ENCODE results near the gene INSR.
"Not testable (repeated sequence)": the region's sequence is repeated elsewhere in the genome, so short reads cannot be mapped to it uniquely, and the experiment has no call there.

The INSR gene

GRCh38 chr19:7104747-7105447, 189.3 kb downstream of the INSR start:
- DNase-seq (ENCODE audit: low read depth in 2 of 3, low spot score in 2 of 3), result no peak

GRCh38 chr19:7101498-7102253, 192.5 kb downstream of the INSR start:
- DNase-seq (ENCODE audit: low read depth in 2 of 3, low spot score in 2 of 3), result no peak

- DNase-seq (ENCODE audit: low read depth in 2 of 3, low spot score in 2 of 3), result no peak
These were observed 194.7 kb downstream of the INSR start for GRCh38 chr19:7099597-7099921.

GRCh38 chr19:7098701-7099596, 195.3 kb downstream of the INSR start:
- peak; percentile 71 to 76 (median 72) for DNase-seq (ENCODE audit: low read depth in 2 of 3, low spot score in 2 of 3)

GRCh38 chr19:7098096-7098495, 196.1 kb downstream of the INSR start:
- DNase-seq (ENCODE audit: low read depth in 2 of 3, low spot score in 2 of 3), result no peak

- DNase-seq (ENCODE audit: low read depth in 2 of 3, low spot score in 2 of 3), result no peak
These were observed 205.2 kb downstream of the INSR start for GRCh38 chr19:7088999-7089398.

- DNase-seq (ENCODE audit: low read depth in 2 of 3, low spot score in 2 of 3), result no peak
These were observed 210.9 kb downstream of the INSR start for GRCh38 chr19:7083076-7083956.

- no peak for DNase-seq (ENCODE audit: low read depth in 2 of 3, low spot score in 2 of 3)
These were observed 216.2 kb downstream of the INSR start for GRCh38 chr19:7078008-7078407.

GRCh38 chr19:7076151-7076550, 218.1 kb downstream of the INSR start:
- DNase-seq (ENCODE audit: low read depth in 2 of 3, low spot score in 2 of 3), result no peak

- no peak for DNase-seq (ENCODE audit: low read depth in 2 of 3, low spot score in 2 of 3)
These were observed 219.4 kb downstream of the INSR start for GRCh38 chr19:7074705-7075282.

GRCh38 chr19:7072541-7072940, 221.7 kb downstream of the INSR start:
- DNase-seq (ENCODE audit: low read depth in 2 of 3, low spot score in 2 of 3), result no peak

GRCh38 chr19:7069904-7070226, 224.3 kb downstream of the INSR start:
- DNase-seq (ENCODE audit: low read depth in 2 of 3, low spot score in 2 of 3), result no peak

GRCh38 chr19:7069042-7069903, 224.9 kb downstream of the INSR start, which contains the start of gene ZNF557:
Gene ZNF557 (plus strand): TSS chr19:7069703. CDS start chr19:7075075, 5,372 bp downstream.
- DNase-seq (ENCODE audit: low read depth in 2 of 3, low spot score in 2 of 3), result peak; percentile 91 to 94 (median 91)

GRCh38 chr19:7068599-7068998, 225.6 kb downstream of the INSR start:
- DNase-seq (ENCODE audit: low read depth in 2 of 3, low spot score in 2 of 3), result no peak

- no peak for DNase-seq (ENCODE audit: low read depth in 2 of 3, low spot score in 2 of 3)
These were observed 226.5 kb downstream of the INSR start for GRCh38 chr19:7067716-7068115.

- not testable (repeated sequence) for DNase-seq (ENCODE audit: low read depth in 2 of 3, low spot score in 2 of 3)
These were observed 227.1 kb downstream of the INSR start for GRCh38 chr19:7067122-7067521.

- DNase-seq (ENCODE audit: low read depth in 2 of 3, low spot score in 2 of 3), result no peak
These were observed 230.3 kb downstream of the INSR start for GRCh38 chr19:7063764-7064418.

GRCh38 chr19:7063339-7063738, 230.9 kb downstream of the INSR start:
- no peak for DNase-seq (ENCODE audit: low read depth in 2 of 3, low spot score in 2 of 3)
